IPS DF 6.9 (cell line): Measurements from ENCODE around the gene HNRNPA0.
A peak's percentile ranks its signal among the peaks of the same experiment; 100 is the strongest.
"Not testable (repeated sequence)": the region's sequence is repeated elsewhere in the genome, so short reads cannot be mapped to it uniquely, and the experiment has no call there.

Source experiments
- DNase-seq: peaks from one replicate; pipeline ENCODE4 v3.0.0-alpha.2; 2013; ENCODE audit warnings: low read depth, low spot score
- H3K27ac ChIP-seq: one replicate; pipeline ENCODE4 v1.5.1; 2013; ENCODE audit warnings: low read length, control low read depth
- H3K27me3 ChIP-seq: 2 replicates; pipeline ENCODE4 v1.6.1; 2013; ENCODE audit warnings: mild to moderate bottlenecking, low read length; ENCODE audit not compliant: control insufficient read depth, insufficient read depth
- H3K36me3 ChIP-seq: 2 replicates; pipeline ENCODE4 v1.6.1; 2013; ENCODE audit warnings: low read length; ENCODE audit not compliant: control insufficient read depth, insufficient read depth
- H3K4me1 ChIP-seq: 2 replicates; pipeline ENCODE4 v1.6.1; 2013; ENCODE audit warnings: low read length; ENCODE audit not compliant: control insufficient read depth, insufficient read depth
- H3K4me3 ChIP-seq: 2 replicates; pipeline ENCODE4 v1.5.1; 2013; ENCODE audit warnings: mild to moderate bottlenecking, low read length
- H3K9me3 ChIP-seq: 2 replicates; pipeline ENCODE4 v1.6.1; 2013; ENCODE audit warnings: low read length, inconsistent platforms; ENCODE audit not compliant: control insufficient read depth, insufficient read depth
- WGBS: extraction: QIAGEN DNeasy Blood & Tissue Kit; methylation state at CpG from one replicate; pipeline ENCODE4 v1.1.7; 2013; ENCODE audit warnings: mixed read lengths, missing lambda C conversion rate; ENCODE audit not compliant: insufficient read length, insufficient coverage; 5-methylcytosine and 5-hydroxymethylcytosine counted together

HNRNPA0 gene

GRCh38 chr5:137754188-137754960, at the start of gene HNRNPA0:
TSS of gene HNRNPA0 (minus strand) at chr5:137754363. CDS start at chr5:137754066, 297 bp downstream.
- no peaks in the 10 kb centered on the region for H3K27me3 ChIP-seq
- peak within 1 kb of the TSS; percentile 98 for H3K4me3 ChIP-seq
- H3K9me3 ChIP-seq: no peaks in the 10 kb centered on the region
- DNase-seq: peak; percentile 91
- no peaks in the 10 kb centered on the region; the same call in none of the 2 replicates for H3K4me1 ChIP-seq
- H3K36me3 ChIP-seq: no peaks in the 10 kb centered on the region
- no peak within 1 kb of the TSS for H3K27ac ChIP-seq
- no CpG with 5 or more reads among the region's 79 CpGs for WGBS

DNA sequence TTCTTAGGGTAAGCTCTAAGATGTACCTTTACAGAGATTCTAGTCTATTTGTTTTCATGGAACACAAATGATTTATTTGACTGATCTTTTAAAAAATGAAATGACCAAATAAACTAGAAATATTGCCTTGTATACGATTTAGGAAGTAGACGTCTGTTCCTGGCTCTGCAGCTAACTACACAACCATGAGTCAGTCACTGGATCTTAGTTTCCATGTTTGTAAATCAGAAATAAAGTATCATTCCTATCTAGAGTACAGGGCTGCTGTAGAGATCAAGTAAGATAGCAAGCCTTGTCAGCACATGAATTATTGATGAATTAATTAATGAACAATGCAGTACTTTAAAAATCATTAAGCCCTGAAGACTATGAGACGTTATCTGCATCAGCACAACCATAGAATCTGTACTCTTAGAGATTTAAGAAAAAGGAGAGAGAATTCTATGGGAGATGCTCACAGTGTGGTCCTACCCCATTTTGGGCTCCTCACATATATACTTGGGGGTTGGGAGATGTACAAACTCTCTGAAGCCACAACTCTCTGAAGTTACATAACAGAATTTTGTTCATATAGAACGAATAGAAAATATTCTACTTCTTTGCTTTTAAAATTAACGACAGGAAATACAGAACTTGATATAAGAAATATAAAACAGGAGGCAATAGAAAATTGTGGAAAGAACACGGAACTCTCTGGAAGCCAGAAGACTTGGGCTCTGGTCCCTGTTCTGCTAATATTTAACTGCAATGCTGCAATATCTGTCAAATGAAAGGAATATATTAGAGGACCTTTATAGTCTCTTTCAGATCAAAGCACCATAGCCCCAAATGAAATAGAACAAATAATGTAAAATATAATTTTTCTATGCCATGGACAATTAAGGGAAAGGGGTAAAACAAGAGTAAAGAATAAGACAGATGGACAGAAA, 48.4 kb upstream of the HNRNPA0 start:
- H3K9me3 ChIP-seq: no peaks in the 10 kb centered on the region
- DNase-seq: no peak
- WGBS: no CpG with 5 or more reads among the region's 6 CpGs

DNA sequence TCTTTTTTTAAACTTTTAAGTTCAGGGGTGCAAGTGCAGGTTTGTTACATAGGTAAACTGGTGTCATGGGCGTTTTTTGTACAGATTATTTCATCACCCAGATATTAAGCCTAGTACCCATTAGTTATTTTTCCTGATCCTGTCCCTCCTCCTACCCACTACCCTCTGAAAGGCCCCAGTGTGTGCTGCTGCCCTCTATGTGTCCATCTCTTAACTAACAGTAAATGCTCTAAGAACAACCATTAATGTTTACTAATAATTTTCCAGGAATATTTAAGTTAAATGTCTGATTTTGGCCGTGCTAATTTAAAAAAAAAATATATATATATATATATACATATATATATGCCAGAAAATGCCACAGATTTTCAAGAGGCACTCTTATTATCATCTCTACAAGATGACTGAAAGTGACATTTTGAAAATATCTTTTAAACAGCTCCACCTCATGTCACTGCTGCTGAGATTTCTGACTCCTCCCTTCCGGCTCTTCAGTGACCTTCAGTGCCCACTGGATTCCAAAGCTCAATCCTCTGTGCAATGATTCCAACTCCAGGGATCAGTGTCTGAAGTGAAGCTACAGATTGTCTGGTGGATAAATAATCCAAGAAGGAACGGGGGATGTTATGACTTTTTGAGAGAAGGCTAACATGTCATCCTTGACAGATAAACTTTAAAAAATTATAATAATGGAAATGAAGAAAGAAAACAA, 46.7 kb upstream of the HNRNPA0 start:
- Histone ChIP-seq H3K4me1 (no peaks in the 10 kb centered on the region), H3K36me3 (no peaks in the 10 kb centered on the region), H3K27me3 (no peaks in the 10 kb centered on the region), H3K4me3 (no peak overlapping the region), H3K27ac (no peak overlapping the region), H3K9me3 (no peaks in the 10 kb centered on the region)
- no peak for DNase-seq
- WGBS: no CpG with 5 or more reads among the region's 4 CpGs

More for the DNA sequence above, 48.4 kb upstream of the HNRNPA0 start:
- no peak overlapping the region for H3K27ac ChIP-seq
- H3K27me3 ChIP-seq: no peaks in the 10 kb centered on the region
- H3K4me1 ChIP-seq: no peaks in the 10 kb centered on the region
- no peaks in the 10 kb centered on the region for H3K36me3 ChIP-seq
- H3K4me3 ChIP-seq: no peak overlapping the region

DNA sequence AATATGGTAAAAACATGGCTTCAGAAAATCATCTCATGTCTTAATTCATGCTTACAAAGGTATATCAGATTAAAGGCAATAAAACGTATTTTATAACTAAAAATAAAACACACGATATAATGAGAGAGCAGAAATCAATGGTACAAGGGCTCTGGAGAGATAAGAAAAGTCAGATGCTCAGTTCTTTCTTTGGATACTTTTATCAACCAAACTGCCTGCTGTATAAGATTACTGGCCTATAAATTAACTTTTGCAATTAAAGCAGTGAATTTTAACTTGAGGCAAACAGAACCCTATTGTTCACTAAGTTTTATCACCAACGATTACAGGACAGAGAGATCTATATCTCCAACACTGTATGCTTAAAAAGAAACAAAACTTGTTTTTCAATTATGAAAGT, 42.1 kb upstream of the HNRNPA0 start:
- DNase-seq: no peak
- no peak overlapping the region for H3K27ac ChIP-seq
- no peak overlapping the region for H3K4me3 ChIP-seq
- H3K27me3 ChIP-seq: no peaks in the 10 kb centered on the region
- no peaks in the 10 kb centered on the region for H3K4me1 ChIP-seq
- no peaks in the 10 kb centered on the region for H3K9me3 ChIP-seq
- WGBS: no CpG with 5 or more reads among the region's 3 CpGs
- no peaks in the 10 kb centered on the region for H3K36me3 ChIP-seq

- no CpG with 5 or more reads among the region's 5 CpGs for WGBS
- Histone ChIP-seq H3K36me3 (no peaks in the 10 kb centered on the region), H3K4me1 (no peaks in the 10 kb centered on the region), H3K27me3 (no peaks in the 10 kb centered on the region), H3K9me3 (no peaks in the 10 kb centered on the region), H3K27ac (no peak overlapping the region), H3K4me3 (no peak overlapping the region)
- DNase-seq: no peak
Measured at GRCh38 chr5:137794863-137795262, 40.7 kb upstream of the HNRNPA0 start.

- no peak for DNase-seq
- Histone ChIP-seq H3K4me3 (no peak overlapping the region), H3K9me3 (no peaks in the 10 kb centered on the region), H3K36me3 (no peaks in the 10 kb centered on the region), H3K27ac (no peak overlapping the region), H3K27me3 (no peaks in the 10 kb centered on the region), H3K4me1 (no peaks in the 10 kb centered on the region)
- no CpG with 5 or more reads among the region's 1 CpG for WGBS
Measured at GRCh38 chr5:137792303-137792702, 38.1 kb upstream of the HNRNPA0 start.

DNA sequence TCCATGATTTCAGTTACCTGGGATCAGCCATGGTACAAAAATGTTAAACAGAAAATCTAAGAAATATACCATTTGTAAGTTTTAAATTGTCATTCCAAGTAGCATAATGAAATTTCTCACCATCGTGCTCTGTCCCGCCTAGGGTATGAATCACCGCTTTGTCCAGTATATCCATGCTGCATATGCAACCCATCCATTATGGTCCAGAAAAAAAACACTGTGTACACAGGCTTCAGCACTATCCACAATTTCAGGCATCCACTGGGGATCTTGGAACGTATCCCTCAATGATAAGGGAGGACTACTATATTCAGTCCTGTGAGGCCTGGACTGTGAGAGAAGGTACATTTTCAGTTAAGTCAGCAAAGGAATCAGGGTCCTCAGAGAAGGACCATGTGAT, 37.6 kb upstream of the HNRNPA0 start:
- DNase-seq: no peak
- Histone ChIP-seq H3K9me3 (no peaks in the 10 kb centered on the region), H3K36me3 (no peaks in the 10 kb centered on the region), H3K4me3 (no peak overlapping the region), H3K27me3 (no peaks in the 10 kb centered on the region), H3K27ac (no peak overlapping the region), H3K4me1 (no peaks in the 10 kb centered on the region)
- WGBS: no CpG with 5 or more reads among the region's 4 CpGs

GRCh38 chr5:137791387-137791786, 37.2 kb upstream of the HNRNPA0 start:
- Histone ChIP-seq H3K36me3 (no peaks in the 10 kb centered on the region), H3K27me3 (no peaks in the 10 kb centered on the region), H3K4me3 (no peak overlapping the region), H3K27ac (no peak overlapping the region), H3K9me3 (no peaks in the 10 kb centered on the region), H3K4me1 (no peaks in the 10 kb centered on the region)
- DNase-seq: no peak
- WGBS: no CpG with 5 or more reads among the region's 2 CpGs

- H3K4me3 ChIP-seq, DNase-seq, H3K4me1 ChIP-seq, H3K27me3 ChIP-seq, H3K27ac ChIP-seq, H3K36me3 ChIP-seq, H3K9me3 ChIP-seq: not testable (repeated sequence)
- no CpG with 5 or more reads among the region's 2 CpGs for WGBS
Measured at GRCh38 chr5:137788560-137788959, 34.4 kb upstream of the HNRNPA0 start.

DNA sequence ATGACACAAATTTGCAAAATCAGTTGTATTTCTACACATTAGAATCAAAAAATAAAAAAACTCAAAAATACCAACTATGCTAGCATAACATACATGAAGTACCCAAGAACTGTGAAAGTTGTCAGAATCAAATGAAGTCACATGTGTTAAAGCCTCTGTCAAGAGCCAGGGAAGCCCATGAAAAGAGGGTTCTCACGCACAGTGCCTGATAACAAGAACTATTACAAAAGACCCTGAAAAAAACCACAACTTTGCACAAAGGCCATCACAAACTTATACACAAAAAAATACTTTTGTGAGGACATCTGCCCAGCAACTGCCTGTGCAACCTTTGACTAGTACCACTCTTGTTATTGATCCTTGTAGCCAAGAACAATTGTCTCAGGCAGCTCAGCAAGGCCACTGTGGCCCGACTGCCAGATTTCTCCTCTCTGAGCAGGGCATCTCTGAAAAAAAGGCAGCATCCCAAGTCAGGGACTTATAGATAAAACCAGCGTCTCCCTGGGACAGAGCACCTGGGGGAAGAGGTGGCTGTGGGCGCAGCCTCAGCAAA, 28.9 kb upstream of the HNRNPA0 start:
- no CpG with 5 or more reads among the region's 4 CpGs for WGBS
- H3K27ac ChIP-seq: no peak overlapping the region
- DNase-seq: no peak

More for the DNA sequence above, 28.9 kb upstream of the HNRNPA0 start:
- H3K27me3 ChIP-seq: no peaks in the 10 kb centered on the region
- H3K9me3 ChIP-seq: no peaks in the 10 kb centered on the region
- no peaks in the 10 kb centered on the region for H3K4me1 ChIP-seq
- H3K4me3 ChIP-seq: no peak overlapping the region
- no peaks in the 10 kb centered on the region for H3K36me3 ChIP-seq
